ENCODE results near the gene FLOT1. TPM values are rescaled to one million over a fixed set of nuclear protein-coding genes. Genes with fewer than 3 reads are reported as not detected.

Gene FLOT1
- total and polyA plus RNA-seq, 9 of the 15 experiments (the other 6 are each of a cell fraction or from before 2014, with no cell fraction given): 11.7 to 149 (median 118) TPM

- TF ChIP-seq TEAD4 (IDR thresholded peaks at IDR 0.05; ENCODE audit: low read length): peak; percentile 73
- no peak for TF ChIP-seq TEAD4 (CRISPR knock-in tag; IDR thresholded peaks at IDR 0.05; ENCODE audit: borderline replicate concordance)
Observed at GRCh38 chr6:30763618-30764489, 21.4 kb upstream of the FLOT1 start (continued).

- Histone ChIP-seq H3K9me1 (ENCODE audit: control insufficient read depth, insufficient read depth, low read length) (no peaks in the 10 kb centered on the region), H2AFZ (ENCODE audit: low read depth, low read length) (peak overlapping the region; percentile 72), H3K27me3 (ENCODE audit: control insufficient read depth in 2 of 2, insufficient read depth in 2 of 2, low read length in 2 of 2) (no peaks in the 10 kb centered on the region; a peak in 1 of 5 replicates), H3K4me2 (ENCODE audit: insufficient read depth, low read length) (no peak overlapping the region), H3K4me3 (no peak overlapping the region), H3K36me3 (ENCODE audit: control insufficient read depth, insufficient read depth, low read length) (no peaks in the 10 kb centered on the region), H3K79me2 (ENCODE audit: control insufficient read depth, insufficient read depth, low read length) (no peaks in the 10 kb centered on the region), H3K27ac (ENCODE audit: extremely low read depth, low read depth, low read length) (no peak overlapping the region), H3K9ac (ENCODE audit: insufficient read depth in 1 of 2, low read depth in 2 of 2, low read length in 2 of 2) (no peak overlapping the region), H3K9me3 (replicated peaks; ENCODE audit: control insufficient read depth, insufficient read depth, low read depth, low read length) (no peaks in the 10 kb centered on the region), H3K4me1 (replicated peaks in 1 of 2; ENCODE audit: control insufficient read depth in 2 of 2, insufficient read depth in 2 of 2, low read length in 2 of 2) (peaks cover 24 to 36% of the 10 kb centered on the region in 2 experiments), H4K20me1 (replicated peaks; ENCODE audit: control insufficient read depth, insufficient read depth, low read length) (no peaks in the 10 kb centered on the region)
- ATAC-seq (no peak), DNase-seq (ENCODE audit: extremely low read depth in 1 of 4, low spot score in 3 of 4) (no peak), FAIRE-seq (no peak)
- POLR2A ChIA-PET: interaction anchor here (0.6 to 0.9 kb wide), 3 partner anchors 58 to 150 kb away, joined by 3 to 4 read pairs (median 3); no protein-coding TSS in a partner anchor
- intact Hi-C loops (cut with micrococcal nuclease): no loop called here
- 63% methylated on average over 1 of the region's 1 CpG for whole genome bisulfite sequencing (ENCODE audit: insufficient coverage, low coverage, missing lambda C conversion rate)
- no TSS peak for BruUV-seq (replicated peaks)
- CTCF ChIA-PET (ENCODE audit: low intra/inter-chr PET ratio): no interaction called here
- in situ Hi-C loops (cut with MboI): no loop called here
- TF ChIP-seq HMG20B (CRISPR knock-in tag; IDR thresholded peaks at IDR 0.05): no peak
- TF ChIP-seq HDAC3 (IDR thresholded peaks at IDR 0.05; ENCODE audit: borderline replicate concordance, partially characterized antibody): no peak
- no peak for TF ChIP-seq ZBED1 (IDR thresholded peaks at IDR 0.05)
- TF ChIP-seq POLR3A (IDR thresholded peaks at IDR 0.05; ENCODE audit: borderline replicate concordance, extremely low read depth, insufficient read depth, insufficient read length): no peak
- TF ChIP-seq PREB (CRISPR knock-in tag; IDR thresholded peaks at IDR 0.05): no peak
- no peak for TF ChIP-seq RNF219 (CRISPR knock-in tag; IDR thresholded peaks at IDR 0.05)
- no peak for TF ChIP-seq HIVEP1 (CRISPR knock-in tag; IDR thresholded peaks at IDR 0.05)
- no peak for TF ChIP-seq CUX1 (CRISPR knock-in tag; IDR thresholded peaks at IDR 0.05)
- TF ChIP-seq STAG1 (CRISPR knock-in tag; IDR thresholded peaks at IDR 0.05; ENCODE audit: borderline replicate concordance): no peak
Observed at GRCh38 chr6:30763155-30763617, 20.7 kb upstream of the FLOT1 start.
